ENCODE data around the gene ENTHD1.

ENTHD1 gene

GRCh38 chr22:39923696-39924095, 30.1 kb upstream of the ENTHD1 start:
- Histone ChIP-seq H3K9me3 (ENCODE audit: control insufficient read depth, insufficient read depth, low read length) (no peaks in the 10 kb centered on the region), H3K79me2 (ENCODE audit: control insufficient read depth, low read length) (no peaks in the 10 kb centered on the region), H3K4me3 (ENCODE audit: low read length) (no peak overlapping the region), H3K27ac (ENCODE audit: low read depth, low read length) (no peak overlapping the region), H3F3A (ENCODE audit: control insufficient read depth, insufficient read depth) (no peaks in the 10 kb centered on the region), H3K4me2 (ENCODE audit: low read length) (no peak overlapping the region), H3K36me3 (ENCODE audit: control insufficient read depth, low read length) (no peaks in the 10 kb centered on the region), H3K4me1 (ENCODE audit: control insufficient read depth, low read length) (no peaks in the 10 kb centered on the region), H3K9me2 (replicated peaks; ENCODE audit: control insufficient read depth, low read length) (no peaks in the 10 kb centered on the region), H3K27me3 (ENCODE audit: control insufficient read depth, low read length) (peaks cover 41% of the 10 kb centered on the region), H4K20me1 (ENCODE audit: control insufficient read depth, insufficient read depth, low read depth, low read length) (no peaks in the 10 kb centered on the region)
- TF ChIP-seq CTCF (IDR thresholded peaks at IDR 0.05; ENCODE audit: low read depth, low read length, poor library complexity, severe bottlenecking), result no peak
- TF ChIP-seq EZH2phosphoT487 (IDR thresholded peaks at IDR 0.05; ENCODE audit: borderline replicate concordance, low read length), result no peak

- no peak overlapping the region for H3K27ac ChIP-seq (ENCODE audit: low read depth, low read length)
- no peaks in the 10 kb centered on the region for H3K9me3 ChIP-seq (ENCODE audit: control insufficient read depth, insufficient read depth, low read length)
- no peaks in the 10 kb centered on the region for H3K36me3 ChIP-seq (ENCODE audit: control insufficient read depth, low read length)
- H3K4me2 ChIP-seq (ENCODE audit: low read length), result no peak overlapping the region
- peaks cover 42% of the 10 kb centered on the region for H3K27me3 ChIP-seq (ENCODE audit: control insufficient read depth, low read length)
- H3F3A ChIP-seq (ENCODE audit: control insufficient read depth, insufficient read depth), result no peaks in the 10 kb centered on the region
- no peaks in the 10 kb centered on the region for H3K4me1 ChIP-seq (ENCODE audit: control insufficient read depth, low read length)
- H3K4me3 ChIP-seq (ENCODE audit: low read length), result no peak overlapping the region
- no peaks in the 10 kb centered on the region for H3K9me2 ChIP-seq (replicated peaks; ENCODE audit: control insufficient read depth, low read length)
- no peaks in the 10 kb centered on the region for H4K20me1 ChIP-seq (ENCODE audit: control insufficient read depth, insufficient read depth, low read depth, low read length)
- TF ChIP-seq CTCF (IDR thresholded peaks at IDR 0.05; ENCODE audit: low read depth, low read length, poor library complexity, severe bottlenecking), result no peak
- TF ChIP-seq EZH2phosphoT487 (IDR thresholded peaks at IDR 0.05; ENCODE audit: borderline replicate concordance, low read length), result no peak
- H3K79me2 ChIP-seq (ENCODE audit: control insufficient read depth, low read length), result no peaks in the 10 kb centered on the region
These were observed 26.7 kb upstream of the ENTHD1 start for GRCh38 chr22:39920134-39920743.

- Histone ChIP-seq H3F3A (ENCODE audit: control insufficient read depth, insufficient read depth) (no peaks in the 10 kb centered on the region), H3K36me3 (ENCODE audit: control insufficient read depth, low read length) (no peaks in the 10 kb centered on the region), H3K4me3 (ENCODE audit: low read length) (no peak overlapping the region), H3K79me2 (ENCODE audit: control insufficient read depth, low read length) (no peaks in the 10 kb centered on the region), H3K27me3 (ENCODE audit: control insufficient read depth, low read length) (peaks cover 38% of the 10 kb centered on the region), H3K27ac (ENCODE audit: low read depth, low read length) (no peak overlapping the region), H3K9me3 (ENCODE audit: control insufficient read depth, insufficient read depth, low read length) (no peaks in the 10 kb centered on the region), H4K20me1 (ENCODE audit: control insufficient read depth, insufficient read depth, low read depth, low read length) (no peaks in the 10 kb centered on the region), H3K9me2 (replicated peaks; ENCODE audit: control insufficient read depth, low read length) (no peaks in the 10 kb centered on the region), H3K4me1 (ENCODE audit: control insufficient read depth, low read length) (no peaks in the 10 kb centered on the region), H3K4me2 (ENCODE audit: low read length) (no peak overlapping the region)
- TF ChIP-seq CTCF (IDR thresholded peaks at IDR 0.05; ENCODE audit: low read depth, low read length, poor library complexity, severe bottlenecking) (no peak), EZH2phosphoT487 (IDR thresholded peaks at IDR 0.05; ENCODE audit: borderline replicate concordance, low read length) (no peak)
These were observed 24.4 kb upstream of the ENTHD1 start for GRCh38 chr22:39917776-39918495.

All from DOHH2 (cell line).